ENCODE results near the gene COMMD4.
A peak's percentile ranks its signal among the peaks of the same experiment; 100 is the strongest.
"Not testable (repeated sequence)": the region's sequence is repeated elsewhere in the genome, so short reads cannot be mapped to it uniquely, and the experiment has no call there.

COMMD4 gene

DNA sequence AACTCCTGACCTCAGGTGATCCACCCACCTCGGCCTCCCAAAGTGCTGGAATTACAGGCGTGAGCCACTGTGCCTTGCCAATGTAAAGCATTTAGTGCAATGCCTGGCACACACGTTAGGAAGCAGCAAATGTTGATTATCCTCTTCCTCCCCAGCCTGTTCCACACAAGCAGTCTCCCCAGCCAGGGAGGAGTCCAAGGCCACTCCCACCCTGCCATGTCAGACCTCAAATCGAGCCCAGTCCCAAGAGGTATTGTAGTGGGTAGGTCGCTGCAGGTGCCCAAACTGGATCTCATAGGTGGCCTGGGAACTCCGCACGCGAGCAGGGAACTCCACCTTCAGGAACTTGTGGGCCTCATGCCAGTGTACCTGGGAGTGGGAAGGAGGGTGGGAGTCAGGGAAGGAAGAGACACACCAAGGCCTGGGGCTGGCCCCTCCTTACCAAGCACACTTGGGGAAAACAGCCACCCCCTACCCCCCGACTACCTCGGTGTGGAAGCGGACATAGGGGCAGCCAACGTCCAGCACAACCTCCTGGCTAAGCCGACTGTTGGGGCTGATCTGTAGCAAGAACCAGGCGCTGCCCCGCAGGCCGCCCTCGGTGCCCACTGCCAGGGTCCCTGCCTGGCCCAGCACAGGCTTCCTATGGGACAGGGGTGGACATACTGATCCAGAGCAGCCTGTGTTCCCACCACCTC, 22.3 kb downstream of the COMMD4 start:
- DNase-seq, result no peak

DNA sequence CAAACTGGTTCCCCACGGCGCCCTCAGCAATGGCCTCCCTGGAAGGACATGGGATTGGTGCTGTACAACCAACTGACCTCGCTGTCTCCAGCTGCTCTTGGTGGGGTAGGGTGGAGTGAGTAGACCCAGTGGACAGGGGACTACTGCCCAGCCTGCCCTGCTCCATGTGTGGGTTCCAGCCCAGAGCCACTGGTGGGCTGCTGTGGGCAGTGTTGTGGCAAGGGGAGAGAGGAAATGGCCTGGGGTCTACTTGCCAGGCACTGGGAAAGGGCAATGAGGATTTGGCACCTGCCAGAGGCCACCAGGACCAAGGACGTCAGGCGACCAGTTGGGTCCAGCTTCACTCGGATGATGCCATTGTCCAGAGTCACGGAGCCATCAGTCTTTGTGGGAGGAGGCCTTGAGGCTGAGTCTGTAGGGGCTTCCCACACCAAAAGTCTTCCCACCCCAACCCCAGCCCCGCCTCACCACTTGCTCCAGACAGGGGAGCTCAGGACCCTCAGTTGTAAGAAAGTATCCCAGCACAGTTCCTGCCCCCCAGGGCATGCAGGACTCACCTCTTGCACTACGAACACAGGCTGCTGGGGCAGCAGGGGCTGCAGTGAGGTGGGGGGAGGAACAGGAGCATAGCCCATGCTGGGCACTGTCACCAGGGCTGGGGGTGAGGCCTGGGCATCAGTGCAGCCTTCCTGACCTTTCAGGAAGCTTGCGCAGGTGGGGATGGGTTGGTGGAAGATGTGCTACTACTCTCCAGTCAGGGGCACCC, 23.1 kb downstream of the COMMD4 start:
- no peak for DNase-seq

DNA sequence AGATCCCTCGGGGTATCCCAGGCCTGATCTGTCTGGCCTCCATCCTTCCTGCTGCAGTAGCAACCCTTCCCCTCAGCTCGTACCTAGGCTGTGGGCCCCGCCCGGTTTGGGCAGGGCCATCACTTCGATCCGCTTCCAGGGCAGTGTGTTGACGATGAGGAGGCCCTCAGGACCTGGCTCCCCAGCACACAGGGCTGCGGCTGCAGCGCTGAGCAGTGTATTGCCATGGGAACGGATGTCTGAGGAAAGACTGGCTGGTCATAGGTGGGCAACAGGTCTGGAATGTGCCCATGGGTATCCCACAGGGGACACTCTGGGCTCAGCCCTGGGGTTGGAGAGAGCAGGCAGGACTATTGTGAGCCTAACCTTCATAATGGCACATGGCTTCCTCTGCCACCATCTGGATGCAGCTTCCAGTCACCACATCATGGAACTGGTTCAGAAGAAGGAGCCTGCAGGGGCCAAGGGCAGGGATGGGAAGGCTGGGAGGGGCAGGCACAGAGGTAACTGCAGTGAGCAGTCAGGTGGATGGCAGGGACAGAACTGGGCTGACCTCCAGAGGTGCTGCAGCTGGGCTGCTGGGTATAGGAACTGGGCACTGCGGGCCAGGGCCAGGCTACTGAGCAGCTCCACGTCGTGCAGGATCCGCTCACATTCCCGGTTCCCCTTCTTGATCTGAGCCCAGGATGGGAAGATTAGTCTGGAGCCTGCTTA, 23.8 kb downstream of the COMMD4 start:
- DNase-seq, result no peak

DNA sequence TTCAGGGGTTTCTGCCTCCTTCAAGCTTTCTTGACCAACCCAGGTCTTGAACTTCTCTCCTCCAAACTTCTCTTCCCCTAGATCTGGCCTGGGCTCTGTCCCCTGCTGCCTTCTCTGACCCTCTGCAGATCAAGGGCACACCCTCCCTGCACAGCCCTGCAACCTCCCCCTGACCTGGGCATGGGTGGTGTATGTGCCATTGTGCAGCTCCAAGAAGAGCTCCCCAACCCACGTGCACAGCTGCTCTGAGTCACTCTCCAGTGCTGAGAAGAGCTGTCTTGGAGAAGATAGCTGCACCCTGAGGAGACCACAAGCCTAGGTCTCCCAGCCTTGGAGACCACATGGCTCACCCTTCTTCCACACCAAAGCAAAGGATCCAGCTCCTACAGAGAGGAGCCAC, 24.5 kb downstream of the COMMD4 start:
- no peak for DNase-seq

DNA sequence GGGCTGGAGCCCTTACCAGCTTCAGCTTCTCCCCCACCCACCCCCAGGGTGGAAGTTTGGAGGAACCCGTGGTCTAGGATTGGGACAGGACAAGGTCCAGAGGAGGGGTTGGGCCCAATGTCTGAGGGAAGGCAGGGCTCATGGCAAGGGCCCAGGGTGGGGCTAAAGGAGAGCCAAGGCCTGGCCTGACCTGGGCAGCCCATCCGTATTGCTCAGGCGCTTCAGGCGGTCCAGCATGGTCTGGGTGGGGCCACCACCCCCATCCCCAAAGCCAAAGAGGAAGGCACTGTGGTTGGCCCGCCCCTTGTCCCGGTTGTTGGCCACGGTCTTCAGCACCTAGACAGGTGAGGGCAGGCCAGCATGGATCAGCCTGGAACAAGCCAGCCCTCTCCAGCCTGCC, 25.0 kb downstream of the COMMD4 start:
- DNase-seq, result no peak

DNA sequence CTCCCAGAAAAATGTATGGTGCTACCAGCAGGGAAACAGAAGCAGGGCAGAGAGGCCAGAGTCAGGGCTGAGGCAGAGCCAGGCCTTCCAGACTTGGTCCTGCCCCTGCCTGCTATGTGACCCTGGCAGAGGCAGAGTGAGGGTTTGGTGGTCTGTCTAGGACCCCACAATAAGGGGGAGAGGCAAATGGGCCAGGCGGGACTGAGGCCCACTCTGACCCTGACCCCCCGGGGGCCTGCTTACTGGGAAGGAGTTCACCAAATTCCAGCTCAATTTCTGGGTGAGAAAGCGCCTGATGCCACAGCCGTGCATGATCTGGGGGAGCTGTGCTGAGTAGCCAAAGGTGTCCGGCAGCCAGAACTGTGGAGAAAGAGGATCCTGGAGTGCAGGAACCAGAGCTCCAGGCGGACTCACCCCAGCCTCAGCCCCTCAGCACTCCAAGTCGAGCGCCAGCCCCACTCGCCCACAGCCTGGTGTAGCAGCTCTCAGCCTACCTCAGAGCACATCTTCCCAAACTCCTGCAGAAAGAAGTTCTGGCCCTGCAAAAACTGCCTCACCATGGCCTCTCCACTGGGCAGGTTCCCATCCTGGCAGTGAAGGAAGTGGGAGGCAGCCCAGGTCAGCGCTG, 25.6 kb downstream of the COMMD4 start:
- no peak for DNase-seq

DNA sequence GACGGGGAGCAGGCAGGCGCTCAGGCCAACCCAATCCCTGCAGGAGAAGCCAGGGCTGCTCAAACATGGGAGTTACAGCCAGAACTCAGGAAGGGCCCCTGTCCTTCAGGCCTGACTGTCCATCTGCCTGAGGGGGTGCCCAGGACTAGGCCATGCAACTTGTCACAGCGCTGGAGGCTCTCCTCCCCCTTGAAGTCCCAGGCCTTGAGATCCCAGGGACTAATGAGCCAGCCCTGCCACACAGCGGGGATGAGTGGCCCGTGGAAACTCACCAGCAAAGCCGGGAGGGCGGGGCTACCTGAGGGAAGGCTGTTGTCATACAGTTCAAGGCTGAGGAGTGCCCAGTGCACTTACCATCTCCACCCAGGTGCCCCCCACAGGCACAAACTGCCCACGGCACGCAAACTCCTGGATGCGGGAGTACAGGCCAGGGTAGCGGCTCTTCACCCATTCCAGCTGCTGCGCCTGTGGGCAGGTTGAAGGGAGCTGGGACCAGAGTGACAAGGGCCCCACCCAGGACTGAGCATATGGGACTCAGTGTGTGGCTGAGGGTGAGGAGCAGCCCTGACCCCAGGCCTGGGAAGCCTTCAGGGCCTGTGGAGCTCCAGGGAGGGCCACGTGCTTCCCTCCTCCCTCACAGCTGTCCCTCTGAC, 26.3 kb downstream of the COMMD4 start:
- DNase-seq, result no peak

DNA sequence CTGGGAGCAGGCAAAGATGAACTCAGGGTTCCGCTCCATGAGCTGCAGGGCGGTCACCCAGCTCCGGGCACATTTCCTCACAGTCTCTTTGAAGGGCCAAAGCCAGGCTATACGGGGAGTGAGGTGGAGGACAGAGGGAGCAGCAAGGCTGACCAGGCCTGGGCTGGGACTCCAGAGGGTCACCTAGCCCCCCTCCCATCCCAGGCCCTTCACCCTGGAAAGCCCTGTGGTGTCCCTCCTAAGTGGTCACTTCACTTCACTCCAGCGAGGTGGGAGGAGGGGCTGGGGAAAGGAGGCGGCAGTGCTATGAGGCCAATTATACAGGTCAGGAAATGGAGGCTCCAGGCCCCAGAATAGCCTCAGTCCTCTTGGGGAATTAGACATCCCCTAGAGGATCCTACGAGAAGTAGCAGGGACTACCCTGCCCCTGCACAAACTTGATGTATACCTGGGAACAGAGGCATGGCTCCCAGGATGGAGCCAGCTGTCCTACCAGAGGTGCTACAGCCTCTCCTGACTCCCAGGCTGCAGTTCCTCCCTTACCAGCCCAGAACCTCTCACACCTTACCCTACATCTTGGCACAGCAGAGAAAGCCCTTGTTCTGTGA, 26.9 kb downstream of the COMMD4 start:
- DNase-seq, result no peak

DNA sequence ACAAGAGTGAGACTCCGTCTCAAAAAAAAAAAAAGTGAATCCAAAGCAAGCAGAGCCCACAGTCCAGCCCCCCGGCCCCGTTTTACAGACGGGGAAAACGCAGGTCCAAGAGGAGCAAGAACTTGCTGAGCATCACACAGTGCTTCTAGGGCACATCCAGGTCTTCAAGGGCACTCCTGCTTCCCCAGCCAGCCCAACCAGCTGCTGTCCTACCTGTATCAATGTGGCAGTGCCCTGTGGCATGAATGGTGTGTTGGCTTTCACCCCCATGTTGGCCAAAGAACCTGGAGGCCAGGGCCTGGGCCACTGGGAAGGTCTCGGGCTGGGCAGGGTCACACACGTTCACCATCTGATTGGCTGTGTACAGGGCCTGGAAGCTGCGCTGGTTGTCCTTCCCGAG, 27.9 kb downstream of the COMMD4 start:
- no peak for DNase-seq

DNA sequence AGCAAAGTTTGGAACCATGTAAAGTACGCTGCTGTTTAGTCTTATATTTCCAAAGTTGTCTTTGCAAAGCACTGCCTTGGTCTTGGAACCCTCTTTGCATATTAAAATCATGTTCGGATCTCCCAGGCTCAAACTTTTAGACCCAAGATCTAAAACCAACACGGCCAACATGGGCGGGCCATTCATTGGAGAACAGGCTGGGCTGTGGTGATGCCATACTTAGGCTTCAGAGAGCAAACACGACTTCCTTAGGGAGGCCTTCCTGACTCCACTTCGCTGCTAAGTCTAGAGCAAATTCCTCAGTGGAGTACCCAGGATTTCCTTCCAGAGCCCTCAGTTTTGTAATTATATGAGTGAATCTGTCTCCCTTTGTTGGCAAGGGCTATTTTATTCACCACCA, 29.0 kb downstream of the COMMD4 start:
- DNase-seq, result no peak

DNA sequence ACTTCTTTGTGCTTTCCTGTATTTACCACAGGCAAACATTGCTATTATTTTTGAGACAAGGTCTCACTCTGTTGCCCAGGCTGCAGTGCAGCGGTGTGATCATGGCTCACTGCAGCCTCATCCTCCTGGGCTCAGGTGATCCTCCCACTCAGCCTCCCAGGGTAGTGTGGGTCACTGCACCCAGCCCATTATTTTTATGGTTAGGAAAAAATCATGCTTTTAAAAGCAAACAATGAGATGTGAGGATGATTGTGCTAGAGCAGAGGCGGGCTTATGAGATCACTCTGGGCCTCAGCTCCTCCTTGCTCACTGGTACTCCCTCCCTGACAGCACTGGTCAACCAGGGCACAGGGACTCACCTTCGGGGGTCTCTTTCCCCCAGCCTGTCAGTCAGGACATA, 30.3 kb downstream of the COMMD4 start:
- no peak for DNase-seq

DNA sequence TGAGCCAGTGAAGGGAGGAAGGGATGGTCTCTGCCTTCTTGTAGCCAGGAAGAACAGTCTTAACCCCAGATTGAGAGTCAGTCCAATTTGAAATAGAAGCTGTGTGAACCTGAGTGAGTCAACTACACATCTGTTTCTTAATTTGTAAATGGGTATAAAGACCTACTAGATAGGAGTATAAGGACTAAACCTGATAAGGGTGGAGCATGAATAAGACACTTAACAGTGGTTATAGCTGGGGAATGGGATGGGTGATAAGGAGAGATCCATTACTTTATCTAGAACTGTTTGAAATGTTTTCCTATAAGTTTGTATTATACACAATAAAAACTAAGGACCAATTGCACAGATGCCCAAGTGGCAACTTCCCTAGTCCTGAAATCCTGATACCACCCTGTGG, 31.1 kb downstream of the COMMD4 start:
- no peak for DNase-seq

DNA sequence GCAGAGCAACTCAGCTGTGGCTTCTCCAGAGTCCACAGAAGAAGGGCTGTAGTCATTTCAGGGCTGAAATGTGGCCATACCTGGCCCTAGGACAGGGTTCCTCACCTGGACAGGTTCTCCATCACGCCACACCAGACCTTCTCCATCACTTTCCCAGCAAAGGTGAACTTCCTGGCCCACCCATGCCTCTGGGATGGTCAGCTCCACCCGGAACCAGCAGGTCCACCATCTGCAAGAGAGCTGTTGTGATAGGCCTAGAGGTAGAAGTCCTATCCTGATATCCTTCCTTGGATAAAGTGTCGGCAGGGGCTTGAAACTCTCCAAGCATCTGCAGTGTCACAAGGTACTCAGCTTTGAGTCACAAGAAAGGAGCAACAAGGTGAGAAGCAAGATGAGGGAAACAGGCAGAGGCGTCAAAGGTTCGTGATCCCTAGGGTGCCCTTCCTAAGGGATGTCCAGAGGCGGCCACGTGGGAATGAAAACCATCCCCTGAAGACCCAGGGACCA, 31.6 kb downstream of the COMMD4 start:
- no peak for DNase-seq

DNA sequence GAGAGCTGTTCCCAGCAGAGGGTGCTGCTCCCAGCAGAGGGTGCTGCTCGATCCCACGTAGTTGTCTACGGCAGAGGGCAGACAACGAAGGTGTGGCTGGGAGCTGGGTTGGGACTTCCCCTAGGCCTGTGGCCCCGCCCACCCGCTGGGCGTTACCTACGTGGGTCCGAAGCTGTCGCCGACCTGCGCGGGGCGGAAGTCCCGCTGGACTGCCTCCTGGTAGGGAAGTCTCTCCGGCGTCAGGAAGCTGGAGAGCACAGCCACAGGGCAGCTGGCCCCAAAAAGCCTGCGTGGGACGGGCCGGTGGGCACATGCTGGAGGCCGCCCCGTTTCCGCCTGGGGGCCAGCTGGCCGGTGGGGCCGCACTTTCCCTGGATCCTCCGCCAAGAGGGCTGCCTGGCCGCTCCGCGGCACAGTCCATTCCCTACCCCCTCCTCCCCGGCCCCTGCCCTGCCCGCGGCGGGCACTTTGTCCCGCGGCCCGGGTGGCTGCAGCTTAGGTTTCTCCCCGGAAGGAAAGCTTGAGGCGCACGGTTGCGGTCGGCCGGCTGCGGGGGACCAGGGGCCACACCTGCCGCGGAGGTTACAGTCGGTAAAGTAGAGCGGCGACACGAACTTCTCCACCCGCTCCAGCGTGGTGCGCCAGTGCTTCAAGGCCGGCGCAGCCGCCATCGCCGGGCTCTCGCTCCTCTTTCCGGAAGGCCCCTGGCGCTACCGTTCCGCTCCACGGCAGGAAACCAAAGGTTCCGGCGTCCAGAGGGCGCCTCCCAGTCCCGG, 32.2 kb downstream of the COMMD4 start, which contains the start of gene MAN2C1:
Gene MAN2C1, minus strand, starts transcription at position 695 of the 776 bp plus-strand sequence. Its CDS starts 24 bp downstream, at position 671.
- peak; percentile 93 for DNase-seq

DNA sequence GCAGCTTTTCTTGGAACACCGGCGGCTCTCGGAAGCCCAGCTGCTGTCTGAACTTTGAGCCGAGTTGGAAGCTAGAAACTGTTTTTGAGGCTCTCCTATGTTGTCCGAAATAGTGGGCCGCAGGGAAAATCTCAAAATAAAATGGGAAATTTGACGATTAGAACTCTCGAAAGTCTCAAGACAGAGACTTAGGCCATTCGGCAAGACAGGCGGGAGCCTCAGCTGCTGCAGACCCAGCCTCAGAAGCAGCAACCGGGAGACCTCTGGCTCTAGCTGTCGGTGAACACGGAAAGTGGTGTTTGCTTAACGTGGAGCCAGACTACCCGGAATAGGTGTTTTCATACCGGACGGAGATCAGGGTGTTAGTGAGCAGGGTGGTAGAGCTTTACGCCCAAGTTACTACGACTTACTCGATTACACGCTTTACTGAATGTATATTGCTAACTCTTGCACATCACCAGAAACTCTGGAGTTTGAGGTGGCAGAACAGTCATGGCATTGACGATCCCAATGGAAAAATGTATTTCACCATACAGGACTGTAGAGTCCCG, 32.9 kb downstream of the COMMD4 start:
- no peak for DNase-seq

DNA sequence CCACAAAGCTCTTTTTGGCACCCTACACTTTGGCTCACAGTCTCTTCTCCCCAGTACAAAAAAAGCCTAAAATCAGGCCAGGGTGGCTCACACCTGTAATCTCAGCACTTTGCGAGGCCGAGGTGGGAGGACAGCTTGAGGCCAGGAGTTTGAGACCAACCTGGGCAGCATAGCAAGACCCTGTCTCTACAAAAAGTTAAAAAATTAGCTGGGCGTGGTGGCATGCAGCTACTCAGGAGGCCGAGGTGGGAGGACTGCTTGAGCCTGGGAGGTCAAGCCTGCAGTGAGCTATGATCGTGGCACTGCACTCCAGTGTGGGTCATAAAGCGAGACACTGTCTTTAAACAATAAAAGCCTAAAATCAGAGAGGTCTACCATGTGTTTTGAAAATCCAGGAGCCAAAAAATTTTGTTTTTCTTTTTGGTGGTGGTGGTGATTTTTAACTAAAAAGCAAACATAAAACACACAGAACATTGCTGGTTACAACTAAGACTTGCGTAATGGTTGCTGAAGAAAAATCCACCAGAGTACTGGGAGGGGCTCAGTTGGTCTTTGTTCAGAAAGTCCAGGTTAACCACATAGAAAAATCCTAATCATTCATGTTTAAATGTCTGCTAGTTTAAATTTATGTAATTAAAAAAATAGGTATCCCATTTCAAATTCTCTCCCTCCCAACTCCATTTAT, 34.2 kb downstream of the COMMD4 start:
- no peak for DNase-seq

DNA sequence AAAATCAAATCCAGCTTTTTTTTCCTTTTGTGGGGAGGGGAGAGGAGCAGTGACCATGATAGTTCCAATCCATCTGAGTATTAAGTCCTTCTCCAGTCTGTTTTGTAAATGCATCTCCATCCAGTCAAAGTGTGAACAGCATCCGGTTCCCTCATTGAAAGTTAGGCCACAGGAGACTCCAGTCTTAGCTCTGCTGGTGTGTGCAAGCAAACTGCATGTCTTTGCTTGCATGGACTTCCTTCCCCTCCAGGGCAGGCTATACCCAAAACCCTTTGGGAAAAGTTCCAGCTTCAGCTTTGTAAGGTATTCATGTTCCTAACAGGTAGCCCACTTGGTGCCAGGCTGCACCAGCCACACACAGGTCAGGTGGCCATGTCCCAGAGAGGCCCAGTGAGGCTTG, 35.6 kb downstream of the COMMD4 start:
- no peak for DNase-seq

DNA sequence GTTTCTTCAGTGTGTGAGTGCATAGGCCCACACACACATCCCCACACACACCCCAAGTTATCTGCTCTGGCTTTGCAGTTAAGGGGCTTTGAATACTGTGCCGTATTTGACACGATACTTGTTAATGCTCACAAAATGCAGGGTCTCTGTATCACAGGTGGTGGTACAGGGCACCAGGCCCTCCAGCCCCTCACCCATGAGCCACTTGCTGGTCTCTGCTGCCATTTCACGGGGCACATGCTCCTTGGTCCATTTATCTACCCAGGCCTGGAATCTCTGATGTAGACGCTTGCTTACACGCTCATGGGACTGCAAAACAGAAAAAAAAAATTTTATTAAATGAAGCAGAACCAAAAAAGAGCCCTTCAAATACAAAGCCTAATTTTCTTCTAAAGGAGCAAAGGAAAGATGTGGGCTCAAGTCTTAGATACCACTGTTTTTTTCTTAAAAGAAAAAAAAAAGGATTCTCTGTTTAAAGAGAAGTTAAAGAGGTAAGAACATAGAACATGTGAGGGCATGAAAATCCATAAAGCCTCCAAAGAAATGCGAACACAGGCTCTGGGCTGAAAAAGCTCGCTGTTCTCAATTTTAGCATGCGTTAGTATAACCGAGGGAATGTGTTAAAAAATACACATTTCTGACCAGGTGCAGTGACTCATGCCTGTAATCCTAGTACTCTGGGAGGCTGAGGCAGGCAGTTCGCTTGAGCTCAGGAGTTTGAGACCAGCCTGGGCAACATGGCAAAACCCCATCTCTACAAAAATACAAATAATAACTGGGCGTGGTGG, 36.2 kb downstream of the COMMD4 start:
- DNase-seq, result no peak

DNA sequence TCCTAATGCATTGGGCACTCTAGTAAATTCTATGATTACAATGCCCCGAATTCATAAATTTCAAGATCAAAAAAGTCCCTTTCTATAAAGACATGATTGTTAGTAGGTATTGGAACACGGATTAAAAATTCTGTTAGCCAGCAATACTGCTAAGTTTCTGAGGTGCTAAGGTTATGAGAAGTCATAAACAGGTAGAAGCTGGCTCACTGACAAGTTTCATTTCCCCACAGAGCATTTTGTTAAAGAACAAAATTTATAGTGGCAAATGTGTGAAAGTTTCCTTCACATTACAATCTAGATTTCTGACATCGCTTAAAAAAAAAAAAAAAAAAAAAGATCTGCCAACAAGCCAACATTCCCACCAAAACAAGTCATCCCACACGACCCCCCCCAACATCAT, 44.9 kb downstream of the COMMD4 start:
- DNase-seq, result no peak

DNA sequence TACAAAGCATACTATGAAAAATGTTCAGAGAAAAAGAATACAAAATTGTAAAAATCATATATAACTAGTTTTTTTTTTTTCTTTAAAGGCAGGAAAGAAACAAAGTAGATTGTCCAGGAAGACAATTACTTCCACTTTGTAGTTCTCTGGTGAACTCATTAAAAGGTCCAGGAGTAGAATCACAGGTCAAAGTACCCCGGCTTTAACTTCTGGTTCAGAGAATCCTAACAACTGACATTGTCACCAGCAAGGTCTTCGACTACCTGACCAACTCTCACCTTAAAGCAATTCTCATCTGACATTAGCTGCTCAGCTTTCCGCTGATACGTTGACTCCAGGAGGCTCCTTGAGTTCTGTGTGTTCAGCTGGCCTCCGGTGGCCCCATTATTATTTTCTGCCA, 48.1 kb downstream of the COMMD4 start:
- DNase-seq, result not testable (repeated sequence)

All from left hindlimb (tissue), 1 donor.